GM12878 (cell line): ENCODE measurements around the gene PTX4.

Experiments
- ATF3 ChIP-seq: IDR thresholded peaks from 2 replicates; pipeline ENCODE4 v1.6.1; 2011; ENCODE audit warnings: low read depth, mild to moderate bottlenecking, low read length, moderate library complexity, borderline replicate concordance; ENCODE audit errors: extremely low read depth
- CTCF ChIP-seq, 3 experiments: IDR thresholded peaks in 2 of 3; conservative IDR thresholded peaks in 1 of 3; 2 replicates each; pipeline ENCODE4 v1.5.1; 2011; ENCODE audit warnings: low read depth in 3 of 3, low read length in 3 of 3, mild to moderate bottlenecking in 3 of 3, control low read depth in 2 of 3, moderate library complexity in 2 of 3, inconsistent platforms in 1 of 3, mixed read lengths in 1 of 3; ENCODE audit not compliant: control insufficient read depth in 2 of 3, insufficient read depth in 1 of 3; ENCODE audit errors: extremely low read depth in 1 of 3
- HSF1 ChIP-seq: fragments of 150-350 bp; IDR thresholded peaks from 2 replicates; pipeline ENCODE4 v1.6.1; 2014; ENCODE audit warnings: mild to moderate bottlenecking, low read depth, low read length
- PML ChIP-seq: IDR thresholded peaks from 2 replicates; pipeline ENCODE4 v1.6.1; 2012; ENCODE audit warnings: low read length, inconsistent platforms
- POLR2A ChIP-seq: IDR thresholded peaks from 2 replicates; pipeline ENCODE4 v1.6.1; 2011; ENCODE audit warnings: low read depth, mild to moderate bottlenecking, low read length
- RAD21 ChIP-seq: IDR thresholded peaks from 2 replicates; pipeline ENCODE4 v1.6.1; 2011; ENCODE audit warnings: mild to moderate bottlenecking, low read depth, low read length, moderate library complexity; ENCODE audit not compliant: insufficient read depth
- RFX5 ChIP-seq: IDR thresholded peaks from 2 replicates; pipeline ENCODE4 v1.6.1; 2011; ENCODE audit warnings: low read depth, low read length, improper control_type of control experiment
- TAF1 ChIP-seq: IDR thresholded peaks from 2 replicates; pipeline ENCODE4 v1.6.1; 2011; ENCODE audit warnings: mild to moderate bottlenecking, low read depth, low read length, borderline replicate concordance
- USF2 ChIP-seq: IDR thresholded peaks from 2 replicates; pipeline ENCODE4 v1.6.1; 2011; ENCODE audit warnings: low read depth, low read length, improper control_type of control experiment, borderline replicate concordance
- YY1 ChIP-seq: IDR thresholded peaks from 2 replicates; pipeline ENCODE4 v1.6.1; 2011; ENCODE audit warnings: low read depth, mild to moderate bottlenecking, low read length
- ZSCAN29 ChIP-seq: fragments of 450-650 bp; IDR thresholded peaks from 2 replicates; pipeline ENCODE4 v1.6.1; 2017; ENCODE audit warnings: mild to moderate bottlenecking, moderate library complexity

- TF ChIP-seq CTCF (IDR thresholded peaks at IDR 0.05 in 2 of 3, conservative IDR thresholded peaks at IDR 0.05 in 1 of 3; ENCODE audit: control insufficient read depth in 2 of 3, extremely low read depth in 1 of 3, insufficient read depth in 1 of 3, low read depth in 3 of 3, low read length in 3 of 3) (no peak), RAD21 (no peak), USF2 (no peak), ZSCAN29 (no peak), HSF1 (no peak), TAF1 (no peak), YY1 (no peak), POLR2A (no peak), ATF3 (no peak), RFX5 (no peak), PML (no peak)
These were observed 21.5 kb upstream of the PTX4 start for GRCh38 chr16:1510272-1510671.
